CD4-positive, alpha-beta T cell (primary cell): ENCODE results near the gene SETD1B. TPM values are rescaled to one million over a fixed set of nuclear protein-coding genes. Genes with fewer than 3 reads are reported as not detected.

Experiments
- ATAC-seq: fragments of 200-7000 bp; cut with Tn5 transposase; one replicate; pipeline ENCODE4 v1.10.0; 2022; ENCODE audit warnings: mild to moderate bottlenecking; ENCODE audit not compliant: poor library complexity
- CTCF ChIA-PET: fragments of 350-600 bp; sonication (Branson Sonifier 250); formaldehyde crosslinking; loops from one replicate; lab custom pipeline; 2021; ENCODE audit warnings: antibody characterized with exemption, inconsistent platforms; lab: Charles Lee
- POLR2A ChIA-PET: fragments of 350-600 bp; sonication (Branson Sonifier 250); formaldehyde crosslinking; loops from one replicate; lab custom pipeline; 2021; ENCODE audit warnings: antibody characterized with exemption, inconsistent platforms; lab: Charles Lee
- DNase-seq, 14 experiments: peaks; one replicate each; pipeline ENCODE4 v3.0.0-alpha.2; 2013 to 2020; ENCODE audit warnings: mixed read lengths in 2 of 14
- H3K27ac ChIP-seq, 2 donors: one replicate each; pipeline versions ENCODE4 v1.5.1 to v1.7.0; 2013; ENCODE audit warnings: low read length in 2 of 2, low read depth in 1 of 2, mild to moderate bottlenecking in 1 of 2
- H3K27me3 ChIP-seq, 2 experiments: 1 replicate in 1 of 2; 2 replicates in 1 of 2; pipeline versions ENCODE4 v1.6.1 to v1.7.0; 2013; ENCODE audit warnings: low read length in 2 of 2, control low read depth in 1 of 2, mild to moderate bottlenecking in 1 of 2, moderate library complexity in 1 of 2; ENCODE audit not compliant: insufficient read depth in 2 of 2, control insufficient read depth in 1 of 2
- H3K36me3 ChIP-seq: one replicate; pipeline ENCODE4 v1.6.1; 2013; ENCODE audit warnings: low read length, control low read depth; ENCODE audit not compliant: insufficient read depth
- H3K4me1 ChIP-seq: one replicate; pipeline ENCODE4 v1.6.1; 2013; ENCODE audit warnings: low read length, control low read depth; ENCODE audit not compliant: insufficient read depth
- H3K4me3 ChIP-seq: one replicate; pipeline ENCODE4 v1.5.1; 2013; ENCODE audit warnings: mild to moderate bottlenecking, low read length, moderate library complexity
- H3K9me3 ChIP-seq, 2 experiments: 1 replicate in 1 of 2; 2 replicates in 1 of 2; pipeline versions ENCODE4 v1.6.1 to v1.7.0; 2013; ENCODE audit warnings: low read length in 2 of 2, mild to moderate bottlenecking in 2 of 2, control low read depth in 1 of 2, moderate library complexity in 1 of 2; ENCODE audit not compliant: control insufficient read depth in 1 of 2, insufficient read depth in 1 of 2
- H3K27ac Mint-ChIP-seq: one replicate; pipeline ENCODE4 v1.8.0; 2020; ENCODE audit warnings: mixed read lengths
- H3K27me3 Mint-ChIP-seq: one replicate; pipeline ENCODE4 v1.8.0; 2021; ENCODE audit warnings: mixed read lengths
- H3K36me3 Mint-ChIP-seq: one replicate; pipeline ENCODE4 v1.8.0; 2021; ENCODE audit warnings: low read depth, mixed read lengths
- H3K4me1 Mint-ChIP-seq: one replicate; pipeline ENCODE4 v1.8.0; 2021; ENCODE audit warnings: low read depth, mixed read lengths
- H3K4me3 Mint-ChIP-seq: one replicate; pipeline ENCODE4 v1.8.0; 2020; ENCODE audit warnings: mild to moderate bottlenecking, mixed read lengths
- H3K9me3 Mint-ChIP-seq: one replicate; pipeline ENCODE4 v1.8.0; 2020; ENCODE audit warnings: mixed read lengths
- CTCF ChIP-seq: fragments of 200-600 bp; IDR thresholded peaks from one replicate; pipeline ENCODE4 v1.8.0; 2022; ENCODE audit warnings: antibody characterized with exemption, mild to moderate bottlenecking
- intact Hi-C, 2 experiments: fragments of 100-400 bp; cut with DNase I in 1 of 2; cut with micrococcal nuclease in 1 of 2; formaldehyde crosslinking; loops; one replicate each; pipeline versions ENCODE4 v1.15.1 to v1.9.0; 2023 to 2025; cut with DNase I, micrococcal nuclease
- total RNA-seq, 174 experiments: library from RNA in 2 of 174; stranded (reverse) in 2 of 174; gene quantifications; one replicate each; pipeline ENCODE4 v1.2.3 and lab custom pipeline; 2021 to 2026

The SETD1B gene
- total RNA-seq, 2 experiments from 2014 or later = 146 to 151 TPM

- peaks cover 63% of the 10 kb centered on the region for H3K36me3 Mint-ChIP-seq
- Histone ChIP-seq H3K27ac (peak overlapping the region in 1 of 2 donors; percentile 21), H3K27me3 (no peaks in the 10 kb centered on the region), H3K9me3 (no peaks in the 10 kb centered on the region), H3K36me3 (peaks cover 54% of the 10 kb centered on the region), H3K4me1 (peaks cover 68% of the 10 kb centered on the region), H3K4me3 (no peak overlapping the region)
- H3K4me1 Mint-ChIP-seq = peaks cover 46% of the 10 kb centered on the region
- intact Hi-C loops = no loop called here
- DNase-seq = peak in 1 of 14 experiments; percentile 13
- no peak for ATAC-seq
- ChIA-PET POLR2A (interaction anchor here (34.6 kb wide), 1 partner anchor 20 kb away, joined by 1869 read pairs; the partner anchor contains the start of genes RHOF and SETD1B), CTCF (interaction anchor here (2.6 to 16.5 kb wide), 2 partner anchors 12 to 81 kb away, joined by 8 to 746 read pairs; partner anchors contain the start of genes PSMD9 and RHOF)
- H3K27me3 Mint-ChIP-seq = no peaks in the 10 kb centered on the region
- H3K4me3 Mint-ChIP-seq = peak overlapping the region; percentile 97
- no peaks in the 10 kb centered on the region for H3K9me3 Mint-ChIP-seq
- no peak for TF ChIP-seq CTCF
- H3K27ac Mint-ChIP-seq = peak overlapping the region; percentile 82
These were observed 4.0 kb downstream of the SETD1B start for GRCh38 chr12:121807642-121808347.

- H3K36me3 Mint-ChIP-seq = peaks cover 66% of the 10 kb centered on the region
- intact Hi-C loops = no loop called here
- Histone ChIP-seq H3K9me3 (no peaks in the 10 kb centered on the region), H3K4me3 (no peak overlapping the region), H3K27me3 (no peaks in the 10 kb centered on the region), H3K4me1 (peaks cover 76% of the 10 kb centered on the region), H3K36me3 (peaks cover 62% of the 10 kb centered on the region), H3K27ac (no peak overlapping the region)
- ATAC-seq (no peak), DNase-seq (peak in 1 of 14 experiments; percentile 19)
- peak overlapping the region; percentile 72 for H3K4me3 Mint-ChIP-seq
- H3K9me3 Mint-ChIP-seq = no peaks in the 10 kb centered on the region
- CTCF ChIA-PET = interaction anchor here (16.5 kb wide), 1 partner anchor 13 kb away, joined by 746 read pairs; the partner anchor contains the start of gene RHOF
- POLR2A ChIA-PET = interaction anchor here (34.6 kb wide), 1 partner anchor 21 kb away, joined by 1869 read pairs; the partner anchor contains the start of genes RHOF and SETD1B
- H3K4me1 Mint-ChIP-seq = peaks cover 51% of the 10 kb centered on the region
- no peak for TF ChIP-seq CTCF
- no peaks in the 10 kb centered on the region for H3K27me3 Mint-ChIP-seq
- peak overlapping the region; percentile 70 for H3K27ac Mint-ChIP-seq
These were observed 4.8 kb downstream of the SETD1B start for GRCh38 chr12:121808623-121809022.

GRCh38 chr12:121809712-121810116, 5.9 kb downstream of the SETD1B start:
- H3K4me1 Mint-ChIP-seq = peaks cover 54% of the 10 kb centered on the region
- intact Hi-C loops = no loop called here
- ChIA-PET POLR2A (interaction anchor here (0.6 to 34.6 kb wide), 2 partner anchors 22 to 220 kb away, joined by 4 to 1869 read pairs; partner anchors contain the start of genes RHOF and SETD1B), CTCF (interaction anchor here (16.5 kb wide), 1 partner anchor 14 kb away, joined by 746 read pairs; the partner anchor contains the start of gene RHOF)
- peaks cover 85% of the 10 kb centered on the region for H3K4me1 ChIP-seq
- H3K9me3 ChIP-seq = no peaks in the 10 kb centered on the region
- peaks cover 67% of the 10 kb centered on the region for H3K36me3 Mint-ChIP-seq
- peak overlapping the region; percentile 66 for H3K27ac Mint-ChIP-seq
- DNase-seq = no peak
- TF ChIP-seq CTCF = no peak
- H3K27me3 ChIP-seq = no peaks in the 10 kb centered on the region
- no peaks in the 10 kb centered on the region for H3K27me3 Mint-ChIP-seq
- H3K9me3 Mint-ChIP-seq = no peaks in the 10 kb centered on the region
- no peak for ATAC-seq
- peaks cover 71% of the 10 kb centered on the region for H3K36me3 ChIP-seq
- peak overlapping the region; percentile 59 for H3K4me3 Mint-ChIP-seq
- no peak overlapping the region for H3K27ac ChIP-seq
- H3K4me3 ChIP-seq = no peak overlapping the region
